T1000 (cell line): ENCODE results near the gene APOB.

Experiments
- DNase-seq: peaks from one replicate; lab custom pipeline; 2025; ENCODE audit warnings: mixed read lengths; lab: John Stamatoyannopoulos, UW

Gene APOB, protein sequence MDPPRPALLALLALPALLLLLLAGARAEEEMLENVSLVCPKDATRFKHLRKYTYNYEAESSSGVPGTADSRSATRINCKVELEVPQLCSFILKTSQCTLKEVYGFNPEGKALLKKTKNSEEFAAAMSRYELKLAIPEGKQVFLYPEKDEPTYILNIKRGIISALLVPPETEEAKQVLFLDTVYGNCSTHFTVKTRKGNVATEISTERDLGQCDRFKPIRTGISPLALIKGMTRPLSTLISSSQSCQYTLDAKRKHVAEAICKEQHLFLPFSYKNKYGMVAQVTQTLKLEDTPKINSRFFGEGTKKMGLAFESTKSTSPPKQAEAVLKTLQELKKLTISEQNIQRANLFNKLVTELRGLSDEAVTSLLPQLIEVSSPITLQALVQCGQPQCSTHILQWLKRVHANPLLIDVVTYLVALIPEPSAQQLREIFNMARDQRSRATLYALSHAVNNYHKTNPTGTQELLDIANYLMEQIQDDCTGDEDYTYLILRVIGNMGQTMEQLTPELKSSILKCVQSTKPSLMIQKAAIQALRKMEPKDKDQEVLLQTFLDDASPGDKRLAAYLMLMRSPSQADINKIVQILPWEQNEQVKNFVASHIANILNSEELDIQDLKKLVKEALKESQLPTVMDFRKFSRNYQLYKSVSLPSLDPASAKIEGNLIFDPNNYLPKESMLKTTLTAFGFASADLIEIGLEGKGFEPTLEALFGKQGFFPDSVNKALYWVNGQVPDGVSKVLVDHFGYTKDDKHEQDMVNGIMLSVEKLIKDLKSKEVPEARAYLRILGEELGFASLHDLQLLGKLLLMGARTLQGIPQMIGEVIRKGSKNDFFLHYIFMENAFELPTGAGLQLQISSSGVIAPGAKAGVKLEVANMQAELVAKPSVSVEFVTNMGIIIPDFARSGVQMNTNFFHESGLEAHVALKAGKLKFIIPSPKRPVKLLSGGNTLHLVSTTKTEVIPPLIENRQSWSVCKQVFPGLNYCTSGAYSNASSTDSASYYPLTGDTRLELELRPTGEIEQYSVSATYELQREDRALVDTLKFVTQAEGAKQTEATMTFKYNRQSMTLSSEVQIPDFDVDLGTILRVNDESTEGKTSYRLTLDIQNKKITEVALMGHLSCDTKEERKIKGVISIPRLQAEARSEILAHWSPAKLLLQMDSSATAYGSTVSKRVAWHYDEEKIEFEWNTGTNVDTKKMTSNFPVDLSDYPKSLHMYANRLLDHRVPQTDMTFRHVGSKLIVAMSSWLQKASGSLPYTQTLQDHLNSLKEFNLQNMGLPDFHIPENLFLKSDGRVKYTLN (N-terminal part only)

DNA sequence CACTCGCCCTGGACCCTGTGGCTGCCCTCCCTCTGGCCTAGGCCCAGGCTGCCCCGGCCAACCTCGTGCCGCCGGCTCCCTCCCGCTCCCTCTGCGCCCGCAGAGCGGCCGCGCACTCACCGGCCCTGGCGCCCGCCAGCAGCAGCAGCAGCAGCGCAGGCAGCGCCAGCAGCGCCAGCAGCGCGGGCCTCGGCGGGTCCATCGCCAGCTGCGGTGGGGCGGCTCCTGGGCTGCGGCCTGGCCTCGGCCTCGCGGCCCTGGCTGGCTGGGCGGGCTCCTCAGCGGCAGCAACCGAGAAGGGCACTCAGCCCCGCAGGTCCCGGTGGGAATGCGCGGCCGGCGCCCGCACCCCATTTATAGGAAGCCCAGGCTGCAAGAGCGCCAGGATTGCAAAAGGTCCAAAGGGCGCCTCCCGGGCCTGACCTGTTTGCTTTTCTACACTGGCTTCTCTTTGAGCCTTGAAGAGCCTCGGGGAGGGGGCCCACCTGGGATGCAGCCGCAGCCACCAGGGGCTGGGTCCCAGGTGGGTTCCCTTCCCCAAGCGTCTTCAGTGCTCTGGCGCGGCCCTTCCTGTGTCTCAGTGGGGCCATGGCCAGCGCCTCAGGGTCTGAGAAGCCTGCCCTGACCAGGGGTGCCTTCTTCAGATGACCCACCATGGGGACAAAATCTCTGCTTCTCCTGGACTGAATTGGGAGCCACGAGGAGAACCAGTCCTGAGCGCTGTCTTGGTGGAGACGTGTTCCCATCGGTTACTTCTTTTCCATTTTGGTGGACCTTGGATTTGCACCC is at the start of gene APOB:
Gene APOB (minus strand): TSS at position 330 of the 789 bp plus-strand sequence. CDS start 128 bp downstream, at position 202.
- no peak for DNase-seq

DNA sequence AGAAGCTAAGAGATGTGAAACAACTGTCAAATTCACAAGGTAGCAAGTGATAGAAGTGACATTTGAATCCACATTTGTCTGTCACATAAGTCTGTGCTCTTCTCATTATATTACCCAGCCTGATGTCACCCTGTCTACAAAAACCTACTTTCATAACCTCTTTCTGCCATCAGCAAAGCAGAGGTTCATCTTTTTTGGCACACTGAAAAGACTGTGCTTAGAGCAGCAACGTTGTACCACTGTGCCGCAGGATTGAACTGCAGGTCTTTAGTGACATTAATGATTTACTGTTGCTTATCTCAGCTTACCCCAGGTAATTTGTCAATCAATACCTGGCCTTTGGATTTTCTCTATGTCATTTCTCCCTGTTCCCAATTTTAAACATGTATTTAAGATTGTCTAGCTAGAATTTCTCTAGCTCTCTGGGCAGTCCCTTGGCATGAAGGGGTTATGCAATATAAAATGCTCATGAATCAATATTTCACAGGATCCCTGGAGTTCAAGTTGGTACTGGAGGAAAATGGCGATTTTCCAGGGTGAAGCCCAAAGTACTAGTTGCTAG is 48.5 kb upstream of the APOB start:
- no peak for DNase-seq

DNA sequence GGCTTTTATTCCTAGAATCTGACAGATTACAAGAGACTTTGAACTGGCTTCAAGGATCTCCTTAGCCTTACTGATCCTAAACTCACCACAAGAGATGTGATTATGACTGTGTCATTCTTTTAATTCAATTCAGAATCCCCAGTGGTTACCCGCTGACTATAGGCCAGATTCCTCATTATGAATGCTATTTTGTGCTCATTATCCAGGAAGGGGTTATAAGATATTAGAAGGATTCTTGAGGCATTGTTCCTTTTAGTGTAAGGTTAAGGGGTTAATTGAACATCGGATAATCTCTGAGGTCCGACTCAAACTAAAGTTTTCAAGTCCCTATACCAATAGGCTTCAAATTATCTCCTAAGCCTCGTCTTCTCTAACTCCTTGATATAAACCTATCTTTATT is 40.5 kb upstream of the APOB start:
- no peak for DNase-seq

DNA sequence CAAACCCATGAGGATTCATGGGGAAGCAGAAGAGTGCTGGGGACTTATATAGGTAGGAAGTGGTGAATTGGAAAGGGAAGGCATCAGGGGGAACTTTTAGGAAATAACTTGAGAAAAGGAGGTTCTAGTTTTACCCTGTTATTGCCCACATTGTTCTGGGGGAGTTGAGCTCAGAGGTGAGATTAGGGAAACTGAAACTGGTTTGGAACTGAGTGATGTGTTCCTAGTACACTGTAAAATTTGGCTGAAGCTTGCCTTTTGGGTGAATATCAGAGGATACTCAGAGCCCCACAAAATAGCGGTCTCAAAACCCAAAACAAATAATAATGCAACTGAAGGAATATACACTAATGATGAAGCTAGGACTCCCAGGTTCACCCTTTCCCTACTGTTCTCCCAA is 39.6 kb upstream of the APOB start:
- no peak for DNase-seq

DNA sequence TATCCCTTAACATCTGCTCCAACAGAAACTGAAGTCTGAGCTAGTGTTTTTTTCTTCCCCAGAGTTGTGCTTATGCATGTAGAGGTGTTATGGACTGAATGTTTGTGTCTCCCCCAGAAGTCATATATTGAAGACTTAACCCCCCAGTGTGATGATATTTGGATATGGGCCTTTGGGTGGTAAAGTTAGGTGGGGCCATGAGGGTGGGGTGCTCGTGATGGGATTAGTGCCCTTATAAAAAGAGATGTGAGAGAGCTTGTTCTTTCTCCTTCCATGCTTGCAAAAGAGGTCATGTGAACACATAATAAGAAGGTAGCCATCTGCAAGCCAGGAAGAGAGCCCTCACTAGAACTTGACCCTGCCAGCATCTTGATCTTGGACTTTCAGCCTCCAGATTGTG is 34.4 kb upstream of the APOB start:
- DNase-seq = no peak

DNA sequence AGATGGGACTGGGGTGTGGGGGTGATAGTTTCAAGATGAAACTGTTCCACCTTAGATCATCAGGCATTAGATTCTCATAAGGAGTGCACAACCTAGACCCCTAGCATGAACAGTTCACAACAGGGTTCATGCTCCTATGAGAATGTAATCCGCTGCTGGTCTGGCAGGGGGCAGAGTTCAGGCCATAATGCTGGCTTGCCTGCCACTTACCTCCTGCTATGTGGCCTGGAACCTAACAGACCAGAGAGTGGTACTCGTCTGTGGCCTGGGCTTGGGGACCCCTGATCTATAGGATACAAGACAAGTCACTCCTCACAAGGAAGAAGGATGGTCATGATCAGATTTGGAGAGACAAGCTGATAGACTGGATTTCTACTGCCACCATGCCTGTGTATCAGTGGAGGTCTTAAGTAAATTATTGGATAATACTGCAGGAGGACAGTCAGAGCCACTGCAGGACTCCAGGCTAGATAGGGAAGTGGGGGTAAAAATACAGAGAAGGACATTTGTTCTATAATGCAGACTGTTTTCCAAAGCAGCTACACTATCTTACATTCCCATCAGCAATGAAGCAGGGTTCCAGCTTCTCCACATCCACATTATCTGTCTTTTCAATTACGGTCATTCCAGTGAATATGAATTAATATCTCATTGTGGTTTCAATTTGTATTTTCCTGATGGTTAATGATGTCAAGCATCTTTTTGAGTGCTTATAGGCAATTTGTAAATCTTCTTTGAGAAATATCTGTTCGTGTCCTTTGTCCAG is 28.8 kb upstream of the APOB start:
- no peak for DNase-seq

DNA sequence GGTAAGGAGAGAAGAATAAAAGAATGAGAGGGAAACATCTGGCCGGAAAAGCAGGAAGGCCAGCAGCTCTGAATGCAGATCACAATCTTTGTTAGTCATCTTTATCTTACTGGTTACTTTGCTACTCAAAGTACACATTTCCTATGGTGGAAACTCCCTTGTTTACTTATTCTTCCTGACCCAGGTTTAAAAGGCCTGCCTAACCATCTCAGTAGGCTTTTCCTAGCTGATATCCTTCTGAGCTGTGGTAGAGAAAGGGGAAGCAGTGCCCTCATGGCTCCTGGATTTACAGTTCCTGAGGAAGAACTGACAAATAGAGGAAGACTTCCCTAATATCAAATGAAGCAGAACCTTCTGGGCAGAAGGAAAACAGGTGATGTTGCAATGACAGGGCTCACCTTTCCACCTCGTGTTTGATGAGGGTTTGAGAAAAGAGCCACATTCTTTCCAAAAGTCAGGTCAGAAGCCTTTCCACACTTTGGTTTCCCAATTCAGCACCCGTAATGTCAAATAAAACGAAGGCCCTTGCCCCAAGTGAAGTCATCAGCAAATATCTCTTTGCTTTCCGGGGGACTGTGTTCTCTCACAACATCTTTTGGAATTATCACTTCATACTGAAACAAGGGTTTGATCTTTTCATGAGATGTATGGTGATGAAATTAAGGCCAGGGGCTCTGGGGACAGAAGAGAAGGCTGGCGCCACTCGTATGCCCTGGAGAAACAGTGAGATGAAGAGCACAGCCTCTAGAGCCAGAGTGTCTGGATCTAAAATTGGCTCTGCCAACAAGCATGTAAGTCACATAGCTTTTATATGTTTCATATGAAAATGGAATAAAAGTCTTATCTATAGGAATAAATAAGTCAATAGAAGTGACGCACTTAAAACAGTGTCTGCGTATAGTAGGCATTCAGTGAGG is 26.7 kb upstream of the APOB start:
- DNase-seq = no peak

DNA sequence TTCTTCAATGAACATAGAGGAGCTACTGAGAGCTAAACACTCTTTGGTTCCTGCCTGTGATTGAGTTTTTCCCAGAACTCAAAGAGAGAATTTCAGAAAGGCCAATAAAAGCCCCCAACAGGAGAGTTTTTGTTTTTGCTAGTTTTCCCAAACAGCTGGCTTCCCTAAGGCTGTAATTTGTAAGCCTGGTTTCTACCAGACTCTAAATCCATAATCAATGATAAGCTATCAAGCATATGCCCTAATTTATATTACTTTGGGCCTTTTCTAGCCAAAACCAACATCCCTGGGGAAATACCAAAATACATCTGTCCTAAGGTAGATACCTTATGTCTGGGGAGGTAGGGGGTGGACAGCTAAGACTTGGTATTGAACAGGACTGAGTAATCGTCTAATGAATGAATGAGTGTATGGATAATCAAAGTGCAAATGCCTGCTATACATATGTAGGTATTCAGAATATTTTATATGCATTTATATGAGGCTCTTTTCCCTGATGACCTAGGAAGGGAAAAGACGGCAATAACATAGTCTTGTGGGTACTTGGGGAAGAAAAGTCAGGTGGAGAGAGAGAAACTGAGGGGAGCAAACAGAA is 26.0 kb upstream of the APOB start:
- no peak for DNase-seq

DNA sequence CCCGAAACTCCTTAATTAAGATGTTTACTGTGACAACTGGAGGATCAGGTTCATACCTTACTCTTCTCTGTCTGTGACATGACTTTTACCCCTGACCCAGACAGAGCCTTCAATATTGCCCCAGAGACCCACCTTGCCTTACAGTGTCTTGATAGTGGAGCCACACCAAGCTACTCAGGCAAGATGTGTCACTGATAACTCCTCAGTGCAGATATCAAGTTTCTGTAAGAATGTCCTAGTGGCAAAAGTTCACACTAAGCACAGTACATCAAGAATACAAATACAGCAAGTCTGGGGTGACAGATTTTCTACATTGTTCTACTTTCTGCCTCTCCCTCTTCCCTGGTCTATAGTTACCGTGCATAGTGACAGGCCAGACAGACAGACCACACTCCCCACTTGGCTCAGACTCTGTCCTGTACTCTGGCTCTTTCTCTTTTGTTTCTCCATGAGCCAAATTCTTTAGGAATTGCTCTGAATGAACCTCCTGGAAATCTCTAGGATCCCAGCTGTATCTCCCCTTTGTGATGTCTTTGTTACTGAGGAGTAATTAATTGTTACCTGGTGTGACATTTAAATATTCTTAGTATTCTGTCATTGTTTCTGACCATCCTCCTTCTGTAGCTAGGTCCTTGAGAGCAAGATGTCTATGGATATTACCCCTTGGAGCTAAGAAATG is 24.1 kb upstream of the APOB start:
- no peak for DNase-seq

DNA sequence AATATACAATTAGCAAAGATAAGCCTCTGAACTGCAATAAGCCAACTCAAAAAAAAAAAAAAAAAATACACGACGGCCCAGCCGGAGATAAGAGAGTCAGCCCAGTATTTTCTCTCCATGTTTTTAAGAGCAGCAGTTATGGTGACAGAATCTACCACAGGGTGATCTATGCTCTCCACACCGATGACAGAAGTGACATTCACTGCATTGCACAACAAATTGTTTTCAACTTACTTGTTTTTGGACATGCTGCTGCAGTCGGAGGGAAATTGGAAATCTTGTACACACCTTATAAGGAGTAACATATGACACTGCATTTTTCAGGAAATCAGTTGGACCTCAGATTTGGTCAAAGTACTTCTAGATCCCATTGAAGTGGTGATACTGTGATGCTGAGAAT is 23.3 kb upstream of the APOB start:
- DNase-seq = no peak

DNA sequence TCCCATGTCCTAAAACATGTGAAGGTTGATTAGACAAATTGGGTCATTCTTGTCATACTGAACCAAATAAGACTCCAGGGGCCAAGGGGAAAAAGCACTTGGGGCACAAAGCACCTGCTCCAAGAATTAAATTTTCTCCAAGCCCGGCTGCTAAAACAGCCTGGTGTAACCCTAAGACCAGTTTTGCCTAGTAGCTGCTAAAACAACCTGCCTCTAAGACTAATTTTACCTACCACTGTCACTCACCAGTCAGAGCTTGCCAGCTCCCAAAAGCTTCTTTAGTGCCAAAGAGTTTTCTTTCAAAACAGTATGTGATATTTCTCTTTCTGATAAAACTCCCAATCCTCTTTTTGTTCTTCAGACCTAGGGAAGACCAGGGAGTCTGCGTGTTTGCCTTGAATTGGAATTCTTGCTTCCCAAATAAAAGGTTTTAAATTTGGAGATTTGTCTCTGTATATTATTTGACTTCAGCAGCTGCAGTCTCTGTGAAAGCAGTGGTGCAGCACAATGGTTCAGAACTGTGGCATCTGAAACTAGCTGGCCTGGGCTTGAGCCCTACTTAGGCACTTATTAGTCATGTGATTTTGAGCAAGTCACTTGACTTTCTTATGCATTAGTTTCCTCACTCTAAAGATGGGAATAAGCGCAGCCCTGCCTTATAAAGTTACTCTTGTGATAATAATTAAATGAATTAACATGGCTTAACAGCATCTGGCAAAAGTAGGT is 16.2 kb upstream of the APOB start:
- DNase-seq = no peak

DNA sequence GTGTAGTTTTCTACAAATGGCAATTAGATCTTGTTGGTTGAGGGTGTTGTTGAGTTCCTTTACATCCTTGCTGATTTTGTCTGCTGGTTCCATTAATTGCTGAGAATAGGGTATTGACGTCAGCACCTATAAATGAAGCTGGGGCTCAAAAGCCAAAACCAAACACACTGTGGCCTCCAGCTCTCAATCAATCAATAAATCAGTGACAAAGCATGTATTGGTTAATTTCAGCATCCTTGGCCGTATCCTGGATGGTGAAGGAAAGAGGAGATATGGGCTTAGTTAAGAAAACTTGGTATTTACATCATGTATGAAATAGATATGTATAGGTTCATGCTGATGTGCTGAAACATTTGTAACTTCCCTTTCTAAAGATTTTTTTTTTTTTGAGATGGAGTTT is 13.2 kb upstream of the APOB start:
- DNase-seq = no peak

DNA sequence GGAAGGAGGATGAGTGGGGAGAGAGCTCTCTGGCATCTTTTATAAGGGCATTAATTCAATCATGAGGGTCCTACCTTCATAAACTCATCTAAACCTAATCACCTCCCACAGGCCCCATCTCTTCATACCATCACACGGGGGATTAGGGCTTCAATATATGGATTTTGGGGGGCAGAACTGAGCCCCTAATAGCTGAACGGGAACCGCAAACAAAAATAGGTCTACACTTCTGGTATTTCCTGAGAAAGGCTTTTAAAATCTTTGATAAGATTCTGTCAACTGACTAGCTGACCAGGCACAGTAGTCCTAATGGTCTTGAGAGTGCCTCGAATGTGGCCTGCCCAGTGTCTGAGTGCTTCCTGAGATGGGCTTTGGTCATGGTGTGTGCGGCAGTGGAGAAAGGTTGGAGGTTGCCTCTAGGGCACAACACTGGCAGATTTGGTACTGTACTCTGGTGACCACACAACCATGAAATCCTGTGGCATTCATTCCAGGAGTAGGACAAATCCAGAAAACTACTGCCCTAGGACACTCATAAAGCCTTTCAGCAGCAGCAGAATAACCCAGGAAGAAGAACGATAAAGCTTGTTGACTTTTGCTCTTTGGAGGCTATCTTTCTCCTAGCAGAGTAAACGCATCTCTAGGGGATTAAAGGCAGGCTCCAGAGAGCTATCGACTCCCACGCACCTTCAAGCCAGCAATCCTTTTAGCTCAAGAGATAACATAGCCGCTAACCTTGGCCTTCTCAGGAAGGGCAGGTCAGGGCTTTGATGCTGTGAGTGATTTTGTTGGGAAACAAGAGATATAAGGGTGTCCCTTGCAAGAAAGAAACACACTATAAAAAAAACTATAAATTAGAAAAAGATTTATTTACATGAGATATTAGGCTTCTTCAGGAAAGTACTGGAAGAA is 12.3 kb upstream of the APOB start:
- no peak for DNase-seq

DNA sequence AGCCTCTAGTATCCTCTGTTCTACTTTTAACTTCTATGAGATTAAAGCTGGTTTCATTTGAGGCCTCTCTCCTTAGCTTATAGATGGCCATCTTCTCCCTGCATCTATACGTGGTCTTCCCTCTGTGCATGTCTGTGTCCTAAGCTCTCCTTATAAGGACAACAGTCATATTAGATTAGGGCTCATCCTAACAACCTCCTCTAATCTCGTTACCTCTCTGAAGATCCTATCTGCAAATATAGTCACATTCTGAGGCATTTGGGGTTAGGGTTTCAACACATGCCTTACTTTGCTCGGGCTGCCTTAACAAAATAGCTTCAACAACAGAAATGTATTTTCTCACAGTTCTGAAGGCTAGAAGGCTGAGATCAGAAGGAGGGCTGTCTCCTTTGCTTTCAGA is 11.6 kb upstream of the APOB start:
- no peak for DNase-seq

DNA sequence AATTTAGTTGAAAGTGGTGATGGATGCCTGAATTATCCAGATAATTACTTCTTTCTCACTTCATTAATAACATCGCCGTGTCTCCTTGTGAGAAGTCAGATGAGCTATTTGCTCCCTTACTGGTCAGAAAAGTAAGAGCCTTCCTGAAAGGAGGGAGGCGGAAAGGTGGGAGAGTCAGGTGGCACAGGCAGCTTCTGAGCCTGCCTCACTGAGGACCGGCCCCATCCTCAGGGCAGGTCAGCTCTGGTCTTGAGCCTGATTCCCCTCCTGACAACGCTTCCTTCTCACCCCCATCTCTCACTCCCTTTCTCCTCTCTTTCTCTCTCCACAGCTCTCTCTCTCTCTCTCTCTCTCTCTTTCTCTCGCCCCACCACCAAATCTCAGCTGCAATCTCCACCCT is 10.1 kb upstream of the APOB start:
- DNase-seq = no peak

DNA sequence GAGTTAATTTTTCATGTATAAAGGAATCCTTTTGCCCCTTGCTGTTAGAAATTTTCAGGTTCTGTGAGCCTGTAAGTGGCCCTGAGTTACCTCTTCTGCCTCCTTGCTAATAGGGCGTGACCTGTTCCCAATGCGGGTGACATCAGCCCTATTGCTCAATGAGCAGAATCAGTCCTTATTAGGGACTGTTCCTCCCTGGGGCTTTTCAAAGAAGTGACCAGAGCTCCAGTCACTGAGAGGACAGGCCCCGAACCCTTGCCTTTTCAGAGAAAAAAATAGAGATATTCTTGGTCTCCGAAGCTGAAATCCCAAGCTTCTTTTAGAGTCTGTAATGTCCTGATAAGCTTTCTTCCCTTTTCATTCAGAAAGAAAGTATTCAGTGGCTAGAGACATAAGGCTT is 8.2 kb upstream of the APOB start:
- DNase-seq = no peak

DNA sequence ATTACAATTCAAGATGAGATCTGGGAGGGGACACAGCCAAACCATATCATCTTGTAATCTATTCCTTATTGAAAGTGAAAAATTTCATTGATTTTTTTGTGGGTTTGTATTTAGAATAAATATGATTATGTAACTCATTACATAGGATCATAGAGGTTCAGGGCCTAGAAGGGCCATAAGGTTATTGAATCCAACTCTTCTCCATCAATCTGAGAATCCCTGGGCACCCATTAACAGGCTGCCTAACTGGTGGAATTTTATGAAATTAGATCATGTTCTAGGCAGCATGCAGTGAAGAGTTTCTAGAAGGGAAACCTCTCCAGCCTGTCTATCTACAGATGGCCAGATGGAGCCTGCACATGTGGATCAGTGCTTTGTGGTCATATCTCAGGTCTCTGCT is 6.3 kb upstream of the APOB start:
- no peak for DNase-seq
